HG02943 (cell line): ENCODE data around the gene PLXNB3.
"Not testable (repeated sequence)": the region's sequence is repeated elsewhere in the genome, so short reads cannot be mapped to it uniquely, and the experiment has no call there.

ENCODE experiments used
- ATAC-seq: cut with Tn5 transposase; IDR thresholded peaks from one replicate; pipeline ENCODE4 v1.9.1; 2021; ENCODE audit warnings: mild to moderate bottlenecking, low read depth, moderate library complexity; ENCODE audit not compliant: unreplicated experiment

PLXNB3 gene

GRCh38 chrX:153806999-153807575 is 43.0 kb downstream of the PLXNB3 start:
- no peak for ATAC-seq

DNA sequence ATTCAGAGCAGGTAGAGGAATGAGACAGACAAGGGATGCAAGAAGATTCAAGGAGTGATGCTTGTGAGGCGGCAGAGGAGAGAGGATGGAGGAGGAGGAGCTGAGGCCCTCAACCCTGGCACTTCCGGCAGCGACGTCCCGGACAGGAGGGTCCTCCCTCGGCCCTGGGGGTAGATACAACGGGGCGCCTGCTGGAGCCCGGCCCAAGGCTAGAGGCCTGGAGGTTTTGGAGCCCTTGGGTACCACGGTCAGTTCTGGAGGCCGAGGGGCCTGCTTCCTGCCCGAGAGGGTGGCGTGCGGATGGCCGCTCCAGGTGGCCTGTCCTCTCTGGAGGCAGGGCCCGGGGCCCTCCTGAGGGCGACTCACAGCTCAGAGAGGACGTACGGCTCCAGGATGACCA is 43.9 kb downstream of the PLXNB3 start:
- no peak for ATAC-seq

- ATAC-seq = no peak
Measured at GRCh38 chrX:153812220-153812619, 48.2 kb downstream of the PLXNB3 start.

GRCh38 chrX:153813161-153813560 is 49.1 kb downstream of the PLXNB3 start:
- no peak for ATAC-seq

DNA sequence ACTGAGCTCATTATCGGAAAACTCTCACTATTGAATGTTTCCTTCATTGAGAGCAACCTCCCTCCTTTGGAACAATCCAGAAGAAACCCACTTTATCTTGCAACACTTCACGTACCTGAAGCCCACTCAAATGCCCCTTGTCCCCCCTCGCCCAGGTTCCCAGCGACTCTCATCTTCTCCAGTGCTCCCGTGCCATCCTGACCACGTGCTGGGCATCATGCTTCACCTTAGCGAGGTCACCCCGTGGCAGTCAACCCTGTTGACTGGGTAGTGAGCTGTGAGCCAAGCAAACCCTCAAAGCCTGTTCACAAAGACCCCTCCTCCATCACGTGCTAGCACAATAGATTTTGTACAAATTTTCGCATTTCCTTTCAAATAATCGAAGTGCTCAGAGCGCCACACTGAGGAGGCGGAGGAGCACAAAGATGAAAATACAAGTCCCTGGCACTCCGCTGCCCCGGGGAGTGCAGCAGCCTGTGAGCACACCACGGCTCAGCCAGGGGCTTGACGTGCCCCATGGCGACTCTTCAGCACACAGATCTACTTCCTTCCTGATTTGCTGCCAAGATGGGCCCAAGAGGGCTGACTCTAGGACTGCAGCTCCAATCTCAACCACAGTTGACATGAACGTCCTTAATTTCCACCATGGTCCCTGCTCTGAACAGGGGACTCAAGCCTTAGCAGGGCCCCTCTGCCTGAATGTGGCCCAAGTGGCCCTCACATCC is 50.7 kb downstream of the PLXNB3 start:
- no peak for ATAC-seq

GRCh38 chrX:153816831-153817690 is 53.0 kb downstream of the PLXNB3 start:
- no peak for ATAC-seq

DNA sequence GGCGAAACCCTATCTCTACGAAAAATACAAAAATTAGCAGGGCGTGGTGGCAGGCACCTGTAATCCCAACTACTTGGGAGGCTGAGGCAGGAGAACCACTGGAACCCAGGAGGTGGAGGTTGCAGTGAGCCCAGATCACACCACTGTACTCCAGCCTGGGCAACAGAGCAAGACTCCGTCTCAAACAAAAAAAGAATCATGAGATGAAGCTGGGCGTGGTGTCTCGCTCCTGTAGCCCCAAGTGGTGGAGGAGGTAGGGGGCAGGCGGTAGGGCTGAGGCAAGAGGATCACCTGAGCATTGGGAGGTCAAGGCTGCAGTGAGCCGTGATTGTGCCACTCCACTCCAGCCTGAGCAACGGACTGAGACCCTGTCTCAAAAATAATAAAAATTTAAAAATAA is 54.0 kb downstream of the PLXNB3 start:
- not testable (repeated sequence) for ATAC-seq

GRCh38 chrX:153818571-153819383 is 54.7 kb downstream of the PLXNB3 start:
- ATAC-seq = no peak

GRCh38 chrX:153819384-153820040 is 55.5 kb downstream of the PLXNB3 start:
- ATAC-seq = no peak

GRCh38 chrX:153820601-153821000 is 56.6 kb downstream of the PLXNB3 start:
- no peak for ATAC-seq

DNA sequence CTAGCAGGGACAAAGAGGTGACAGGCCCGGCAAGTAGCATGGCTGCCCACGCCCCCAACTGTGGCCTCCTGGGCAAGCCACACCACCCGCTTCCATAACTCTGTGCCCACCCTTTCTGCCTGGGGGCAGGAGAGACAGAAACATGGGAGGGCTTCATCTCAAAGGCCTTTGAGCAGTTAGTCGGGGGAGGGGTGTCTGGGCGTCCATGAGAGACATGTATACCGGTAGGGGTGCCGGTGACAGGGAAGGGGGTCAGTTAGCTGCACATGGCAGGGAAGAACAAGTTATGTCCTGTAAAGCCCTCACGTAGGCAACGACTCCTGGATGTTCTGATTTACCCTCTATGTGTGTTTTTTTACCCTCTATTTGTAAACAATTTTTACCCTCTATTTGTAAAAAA is 57.0 kb downstream of the PLXNB3 start:
- ATAC-seq = no peak

GRCh38 chrX:153824348-153824747 is 60.3 kb downstream of the PLXNB3 start:
- no peak for ATAC-seq

DNA sequence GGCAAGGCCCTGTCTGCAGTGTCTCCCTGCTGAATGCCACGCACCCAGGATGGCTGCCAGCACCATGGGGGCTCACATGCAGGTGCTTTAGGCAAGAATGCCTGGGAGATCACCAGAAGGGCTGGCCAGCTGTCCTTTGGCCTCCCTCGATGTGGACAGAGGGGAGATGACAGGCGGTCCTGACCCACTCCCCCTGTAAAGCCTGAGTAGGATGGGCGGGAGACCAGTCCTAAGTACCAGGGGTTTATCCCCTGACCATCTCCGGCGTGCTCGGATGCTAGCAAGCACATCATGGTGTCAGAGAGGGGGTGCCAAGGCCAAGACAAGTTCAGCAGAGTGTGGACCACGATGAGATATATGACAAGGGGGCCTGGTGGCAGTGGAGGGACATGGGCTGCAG is 61.0 kb downstream of the PLXNB3 start:
- ATAC-seq = no peak
